GM18499 (cell line): Measurements from ENCODE around the gene SLC35F1.
"Not testable (repeated sequence)": the region's sequence is repeated elsewhere in the genome, so short reads cannot be mapped to it uniquely, and the experiment has no call there.

Experiments
- ATAC-seq: cut with Tn5 transposase; IDR thresholded peaks from one replicate; pipeline ENCODE4 v1.9.1; 2021; ENCODE audit warnings: moderate number of reproducible peaks; ENCODE audit not compliant: insufficient read depth, unreplicated experiment

Gene SLC35F1

DNA sequence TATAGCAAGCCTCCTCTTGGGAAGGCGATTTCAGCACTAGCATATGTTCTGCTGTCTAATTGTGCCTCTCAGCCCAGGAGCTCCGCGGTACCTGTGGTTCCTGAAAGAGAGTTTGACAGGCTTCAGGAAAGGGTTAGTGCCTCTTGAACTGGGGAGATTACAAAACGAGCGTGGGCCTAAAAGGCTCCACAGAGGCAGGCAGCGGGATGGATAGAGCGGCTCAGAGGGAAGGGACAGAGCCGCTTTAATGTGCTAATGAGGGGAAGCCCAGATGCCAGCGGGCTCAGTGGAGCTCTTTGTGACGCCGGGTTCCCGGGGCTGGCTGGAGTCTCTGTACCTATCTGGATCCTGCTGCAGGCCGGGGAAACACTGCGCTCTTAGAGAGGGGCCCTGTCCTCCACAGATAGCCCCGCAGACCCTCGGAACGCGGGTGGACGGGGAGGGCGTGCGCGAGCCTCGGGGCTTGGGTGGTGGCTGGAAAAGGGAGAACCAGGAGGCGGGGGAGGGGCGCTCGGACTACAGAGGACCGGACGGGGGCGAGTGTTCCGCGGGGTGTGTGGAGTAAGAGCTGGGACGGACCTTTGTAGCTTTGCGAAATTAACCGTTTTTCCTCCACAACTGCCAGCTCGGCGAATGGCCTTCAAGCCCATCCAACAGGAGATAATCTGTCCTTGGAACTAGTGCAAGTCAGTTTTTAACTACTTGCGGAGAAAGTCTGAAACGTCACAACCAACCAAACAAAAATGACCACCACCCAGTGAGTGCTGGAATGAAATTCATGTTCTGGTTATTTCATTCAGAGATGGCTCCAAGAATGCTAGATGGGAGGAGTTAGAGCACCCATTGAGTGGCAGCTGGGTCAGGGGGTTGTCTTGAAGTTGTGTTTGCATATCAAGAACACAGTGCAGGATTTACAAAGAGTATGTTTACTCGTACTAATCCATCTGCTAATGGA lies 13.0 kb downstream of the SLC35F1 start:
- no peak for ATAC-seq

- ATAC-seq: no peak
Observed at GRCh38 chr6:117924690-117925089, 17.6 kb downstream of the SLC35F1 start.

DNA sequence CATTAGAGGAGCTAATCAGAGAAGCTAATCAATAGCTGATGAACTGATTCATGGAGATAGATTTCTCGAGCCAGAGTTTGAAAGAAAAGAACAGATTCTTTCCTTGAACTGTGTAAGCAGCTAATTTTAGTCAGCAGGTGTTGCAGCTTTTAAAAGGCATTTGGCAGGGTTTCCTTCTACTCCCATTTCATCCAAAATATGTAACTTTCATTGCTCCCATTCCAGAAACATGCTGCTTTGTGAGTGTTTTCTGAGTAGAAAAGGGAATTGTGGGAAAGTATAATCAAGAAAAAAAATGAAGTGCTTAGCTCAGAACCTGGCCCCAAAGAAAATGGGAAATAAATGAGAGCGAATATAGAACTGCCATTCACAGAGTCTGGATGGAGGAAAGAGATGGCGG lies 20.8 kb downstream of the SLC35F1 start:
- no peak for ATAC-seq

DNA sequence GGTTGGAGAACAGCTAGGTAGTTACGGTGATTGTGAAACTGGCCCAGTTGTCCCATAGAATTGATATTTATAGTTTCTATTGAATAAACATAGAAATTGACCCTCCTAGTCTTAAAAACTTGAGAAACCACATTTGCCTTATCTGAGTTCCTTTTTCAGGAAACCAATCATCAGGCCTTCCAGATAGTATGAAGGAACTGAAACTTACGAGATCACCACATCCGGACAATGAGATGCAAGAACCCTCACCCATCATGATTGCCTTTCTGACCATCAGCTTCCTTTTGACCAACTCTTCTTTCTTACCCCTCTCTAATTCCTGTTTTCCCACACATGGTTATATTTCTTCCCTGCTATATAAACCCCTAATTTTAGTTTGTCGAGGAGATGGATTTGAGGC lies 21.8 kb downstream of the SLC35F1 start:
- no peak for ATAC-seq

GRCh38 chr6:117929501-117929900 lies 22.4 kb downstream of the SLC35F1 start:
- ATAC-seq: no peak

DNA sequence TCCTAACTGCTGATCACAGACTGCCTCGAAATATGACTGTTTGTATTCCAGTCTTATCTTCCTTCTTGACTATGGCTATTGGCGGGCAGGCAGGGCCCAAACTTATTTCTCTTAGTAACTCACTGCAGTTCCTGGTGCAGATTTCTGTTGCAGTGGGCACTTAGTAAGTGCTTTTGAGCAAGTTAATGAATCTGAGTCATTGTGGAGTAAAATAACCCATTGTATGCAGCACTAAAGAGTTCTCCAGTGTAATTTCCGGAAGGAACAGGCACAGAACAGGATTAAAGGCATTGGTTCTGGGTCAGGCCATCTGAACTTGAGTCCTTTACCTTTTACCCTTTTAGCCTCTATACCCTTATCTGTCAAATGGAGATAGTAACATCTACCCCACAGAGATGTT lies 23.6 kb downstream of the SLC35F1 start:
- no peak for ATAC-seq

DNA sequence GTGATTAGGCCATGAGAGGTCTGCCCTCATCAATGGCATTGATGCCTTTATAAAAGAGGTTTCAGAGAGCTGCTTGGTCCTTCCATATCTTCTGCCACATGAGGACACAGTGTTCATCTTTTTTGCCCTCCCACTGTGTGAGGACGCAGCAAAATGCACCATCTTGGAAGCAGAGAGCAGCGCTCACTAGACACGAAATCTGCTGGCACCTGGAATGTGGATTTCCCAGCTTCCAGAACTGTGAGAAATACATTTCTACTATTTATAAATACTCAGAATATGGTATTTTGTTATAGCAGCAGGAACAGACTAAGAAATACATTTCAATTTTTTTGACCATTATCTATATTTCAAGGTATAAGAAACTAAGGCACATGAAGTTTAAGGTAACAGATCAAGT lies 24.9 kb downstream of the SLC35F1 start:
- ATAC-seq: no peak

GRCh38 chr6:117932676-117933075 lies 25.6 kb downstream of the SLC35F1 start:
- ATAC-seq: no peak

GRCh38 chr6:117933471-117933870 lies 26.4 kb downstream of the SLC35F1 start:
- no peak for ATAC-seq

- ATAC-seq: no peak
Observed at GRCh38 chr6:117938311-117938995, 31.4 kb downstream of the SLC35F1 start.

- no peak for ATAC-seq
Observed at GRCh38 chr6:117947234-117947633, 40.2 kb downstream of the SLC35F1 start.

DNA sequence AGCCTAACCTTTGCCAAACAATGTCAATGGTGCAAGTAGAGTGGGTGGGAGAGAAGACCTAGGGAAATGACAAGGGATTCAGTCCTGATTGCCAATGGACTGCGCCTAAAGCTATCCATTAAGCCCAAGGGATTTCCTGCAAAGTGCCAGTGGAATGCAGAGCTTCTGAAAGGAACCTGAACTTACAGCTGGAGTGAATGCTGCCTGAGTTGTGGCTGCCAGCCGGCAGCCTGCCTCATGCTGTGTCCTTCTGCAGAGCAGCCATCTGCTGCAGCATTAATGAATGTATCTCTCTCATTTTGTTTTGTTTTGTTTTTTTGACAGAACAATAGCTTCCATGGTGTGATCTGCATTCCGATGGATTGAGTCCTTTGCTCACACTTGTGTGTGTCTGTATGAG lies 44.7 kb downstream of the SLC35F1 start:
- ATAC-seq: no peak

DNA sequence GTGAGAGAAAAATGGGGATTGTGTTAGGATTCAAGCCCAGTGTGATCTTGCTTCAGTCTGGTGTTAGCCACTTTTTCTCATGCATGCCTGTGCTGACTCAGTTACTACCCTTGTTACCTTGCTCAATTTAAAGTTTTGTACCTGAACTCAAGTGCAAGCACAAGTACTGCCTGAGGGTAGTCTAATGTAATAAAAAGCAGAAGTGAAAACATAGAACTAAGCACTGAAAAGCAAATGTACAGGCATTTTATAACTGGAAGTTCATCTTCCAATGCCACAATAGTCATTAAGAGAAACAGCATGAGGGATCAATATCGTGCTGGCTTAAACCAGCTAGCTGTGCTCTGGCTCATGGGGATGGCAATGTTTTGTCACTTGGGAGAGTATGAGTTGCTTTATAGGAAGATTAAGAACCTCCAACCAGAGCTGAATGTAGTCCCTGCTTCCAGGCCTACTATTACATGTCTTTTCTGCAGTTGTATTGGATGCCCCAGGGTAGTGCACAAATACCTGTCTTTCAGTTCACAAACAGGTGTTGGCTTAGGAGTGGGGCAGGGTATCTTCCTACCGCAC lies 48.7 kb downstream of the SLC35F1 start:
- ATAC-seq: peak; percentile 81

GRCh38 chr6:117956386-117956785 lies 49.3 kb downstream of the SLC35F1 start:
- no peak for ATAC-seq

GRCh38 chr6:117958536-117958935 lies 51.5 kb downstream of the SLC35F1 start:
- no peak for ATAC-seq

DNA sequence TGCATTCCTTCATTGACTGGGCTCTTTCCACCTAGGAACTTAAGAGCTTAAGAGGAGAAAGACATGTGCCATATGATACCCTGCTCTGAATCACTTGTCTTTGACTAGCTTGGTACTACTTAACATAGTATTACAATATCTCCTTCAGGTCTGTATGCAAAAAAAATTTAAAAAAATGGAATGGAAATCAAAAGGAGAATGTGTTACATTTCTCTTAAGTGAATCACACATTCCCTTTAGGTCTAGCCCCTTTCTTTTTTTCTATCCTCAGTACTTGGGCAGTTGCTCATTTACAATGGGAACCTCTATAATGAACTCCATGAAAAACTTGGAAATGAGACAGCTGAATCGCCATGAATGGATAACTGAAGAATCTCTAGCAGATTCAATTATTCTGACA lies 53.8 kb downstream of the SLC35F1 start:
- no peak for ATAC-seq

DNA sequence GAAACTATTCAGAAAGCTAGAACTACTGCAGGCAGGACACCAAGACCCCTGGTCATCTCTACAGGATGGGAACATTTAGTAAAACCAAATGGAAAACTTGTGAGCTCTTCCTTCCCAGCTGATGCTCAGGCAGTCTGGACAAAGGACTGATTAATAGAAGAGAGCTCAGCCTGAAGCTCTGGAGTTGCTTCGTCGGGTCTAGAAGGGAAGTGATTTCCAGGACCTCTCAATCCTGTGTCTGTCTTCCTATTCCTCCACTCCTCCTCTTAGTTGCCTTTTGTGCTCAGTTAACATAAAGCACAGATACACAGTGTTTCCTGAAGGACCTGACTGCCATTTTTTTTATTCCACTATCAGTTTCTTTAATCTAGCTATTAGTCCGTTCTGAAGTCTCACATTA lies 54.2 kb downstream of the SLC35F1 start:
- ATAC-seq: no peak

DNA sequence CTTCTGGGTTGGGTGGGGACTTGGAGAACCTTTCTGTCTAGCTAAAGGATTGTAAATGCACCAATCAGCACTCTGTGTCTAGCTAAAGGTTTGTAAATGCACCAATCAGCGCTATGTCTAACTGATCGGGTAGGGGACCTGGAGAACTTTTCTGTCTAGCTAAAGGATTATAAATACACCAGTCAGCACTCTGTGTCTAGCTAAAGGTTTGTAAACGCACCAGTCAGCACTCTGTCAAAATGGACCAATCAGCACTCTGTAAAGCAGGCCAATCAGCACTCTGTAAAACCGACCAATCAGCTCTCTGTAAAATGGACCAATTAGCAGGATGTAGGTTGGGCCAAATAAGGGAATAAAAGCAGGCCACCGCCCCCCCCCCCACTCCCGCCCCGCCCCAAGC lies 58.7 kb downstream of the SLC35F1 start:
- not testable (repeated sequence) for ATAC-seq

DNA sequence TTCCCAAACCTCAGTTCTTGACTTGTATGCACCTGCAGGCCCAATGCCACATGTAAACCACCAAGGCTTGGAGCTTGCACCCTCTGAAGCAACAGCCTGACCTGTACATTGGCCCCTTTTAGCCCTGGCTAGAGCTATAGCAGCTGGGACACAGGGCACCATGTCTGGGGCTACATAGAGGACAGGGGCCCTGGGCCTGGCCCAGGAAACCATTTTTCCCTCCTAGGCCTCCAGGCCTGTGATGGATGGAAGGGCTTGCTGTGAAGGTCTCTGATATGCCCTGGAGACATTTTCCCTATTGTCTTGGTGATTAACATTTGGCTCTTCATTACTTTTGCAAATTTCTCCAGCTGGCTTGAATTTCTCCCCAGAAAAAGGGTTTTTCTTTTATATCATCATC lies 64.6 kb downstream of the SLC35F1 start:
- no peak for ATAC-seq

GRCh38 chr6:117974914-117975627 lies 68.0 kb downstream of the SLC35F1 start:
- ATAC-seq: no peak
